ENCODE measurements around the gene POLR1B. TPM values are rescaled to one million over a fixed set of nuclear protein-coding genes. Genes with fewer than 3 reads are reported as not detected.

The POLR1B gene, protein sequence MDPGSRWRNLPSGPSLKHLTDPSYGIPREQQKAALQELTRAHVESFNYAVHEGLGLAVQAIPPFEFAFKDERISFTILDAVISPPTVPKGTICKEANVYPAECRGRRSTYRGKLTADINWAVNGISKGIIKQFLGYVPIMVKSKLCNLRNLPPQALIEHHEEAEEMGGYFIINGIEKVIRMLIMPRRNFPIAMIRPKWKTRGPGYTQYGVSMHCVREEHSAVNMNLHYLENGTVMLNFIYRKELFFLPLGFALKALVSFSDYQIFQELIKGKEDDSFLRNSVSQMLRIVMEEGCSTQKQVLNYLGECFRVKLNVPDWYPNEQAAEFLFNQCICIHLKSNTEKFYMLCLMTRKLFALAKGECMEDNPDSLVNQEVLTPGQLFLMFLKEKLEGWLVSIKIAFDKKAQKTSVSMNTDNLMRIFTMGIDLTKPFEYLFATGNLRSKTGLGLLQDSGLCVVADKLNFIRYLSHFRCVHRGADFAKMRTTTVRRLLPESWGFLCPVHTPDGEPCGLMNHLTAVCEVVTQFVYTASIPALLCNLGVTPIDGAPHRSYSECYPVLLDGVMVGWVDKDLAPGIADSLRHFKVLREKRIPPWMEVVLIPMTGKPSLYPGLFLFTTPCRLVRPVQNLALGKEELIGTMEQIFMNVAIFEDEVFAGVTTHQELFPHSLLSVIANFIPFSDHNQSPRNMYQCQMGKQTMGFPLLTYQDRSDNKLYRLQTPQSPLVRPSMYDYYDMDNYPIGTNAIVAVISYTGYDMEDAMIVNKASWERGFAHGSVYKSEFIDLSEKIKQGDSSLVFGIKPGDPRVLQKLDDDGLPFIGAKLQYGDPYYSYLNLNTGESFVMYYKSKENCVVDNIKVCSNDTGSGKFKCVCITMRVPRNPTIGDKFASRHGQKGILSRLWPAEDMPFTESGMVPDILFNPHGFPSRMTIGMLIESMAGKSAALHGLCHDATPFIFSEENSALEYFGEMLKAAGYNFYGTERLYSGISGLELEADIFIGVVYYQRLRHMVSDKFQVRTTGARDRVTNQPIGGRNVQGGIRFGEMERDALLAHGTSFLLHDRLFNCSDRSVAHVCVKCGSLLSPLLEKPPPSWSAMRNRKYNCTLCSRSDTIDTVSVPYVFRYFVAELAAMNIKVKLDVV
- total RNA-seq = 10 to 100 TPM in 3 of 4 donors, 1 to 10 TPM in 1; 6.0 to 24.1 (median 14.8) TPM

DNA sequence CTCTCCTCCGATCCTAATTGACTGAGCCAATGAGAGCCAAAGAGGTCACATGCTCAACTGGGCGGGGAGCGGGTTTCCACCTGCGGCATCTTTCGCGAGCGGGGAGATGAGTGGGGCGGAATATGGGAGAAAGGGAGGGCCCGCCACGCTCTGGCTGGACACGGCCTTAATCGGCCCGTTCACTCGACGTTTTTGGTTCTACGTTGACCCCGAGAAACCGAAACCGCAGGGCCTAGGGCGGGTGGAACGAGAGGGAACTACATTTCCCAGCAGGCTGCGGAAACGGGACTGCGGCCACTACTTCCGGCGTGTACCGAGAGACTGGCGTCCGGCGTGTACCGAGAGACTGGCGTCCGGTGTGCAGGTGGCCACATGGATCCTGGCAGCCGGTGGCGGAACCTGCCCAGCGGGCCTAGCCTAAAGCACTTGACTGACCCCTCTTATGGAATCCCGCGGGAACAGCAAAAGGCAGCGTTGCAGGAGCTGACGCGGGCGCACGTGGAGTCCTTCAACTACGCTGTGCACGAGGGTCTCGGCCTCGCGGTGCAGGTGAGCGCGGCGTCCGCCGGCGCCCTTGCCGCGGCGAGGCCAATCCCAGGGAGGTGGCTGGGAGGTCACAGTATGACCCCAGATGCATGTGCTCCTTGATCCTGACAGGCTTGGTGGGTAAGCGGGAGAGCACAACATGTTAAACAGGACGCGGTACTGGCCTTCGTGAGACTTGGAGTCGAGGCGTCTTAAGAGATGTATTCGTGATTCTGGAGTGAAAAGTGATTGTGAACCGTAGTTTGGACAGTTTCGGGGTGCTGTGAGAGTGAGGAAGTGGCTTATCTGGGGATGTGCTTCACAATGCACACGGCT is at the start of gene POLR1B:
TSS of gene POLR1B (plus strand) at position 343 of the 861 bp plus-strand sequence. CDS start at position 373, 30 bp downstream.
- intact Hi-C loops (cut with DNase I; ENCODE audit: low total_unique reads) (no loop called here), in situ Hi-C loops (cut with MboI; ENCODE audit: low pct_ligation_motif_present in 1 of 4, low pct_unique_long_range_greater_than_20kb in 1 of 4, low sequenced_read_pairs in 3 of 4) (no loop called here)
- WGBS, 2 donors (ENCODE audit: low coverage in 1 of 2) = 0% methylated on average over 36 of the region's 67 CpGs; no CpG with 5 or more reads in 1 of the 2 donors
- H3K4me3 ChIP-seq = peak within 1 kb of the TSS; percentile 70 to 83 (median 81)
- no peaks in the 10 kb centered on the region for H3K9me3 ChIP-seq
- TF ChIP-seq POLR2AphosphoS5 (IDR thresholded peaks at IDR 0.05) (peak; percentile 10 to 41 (median 32)), EP300 (IDR thresholded peaks at IDR 0.05; ENCODE audit: low read depth) (no peak), POLR2A (IDR thresholded peaks at IDR 0.05) (no peak)
- TF ChIP-seq, protein P1, sequence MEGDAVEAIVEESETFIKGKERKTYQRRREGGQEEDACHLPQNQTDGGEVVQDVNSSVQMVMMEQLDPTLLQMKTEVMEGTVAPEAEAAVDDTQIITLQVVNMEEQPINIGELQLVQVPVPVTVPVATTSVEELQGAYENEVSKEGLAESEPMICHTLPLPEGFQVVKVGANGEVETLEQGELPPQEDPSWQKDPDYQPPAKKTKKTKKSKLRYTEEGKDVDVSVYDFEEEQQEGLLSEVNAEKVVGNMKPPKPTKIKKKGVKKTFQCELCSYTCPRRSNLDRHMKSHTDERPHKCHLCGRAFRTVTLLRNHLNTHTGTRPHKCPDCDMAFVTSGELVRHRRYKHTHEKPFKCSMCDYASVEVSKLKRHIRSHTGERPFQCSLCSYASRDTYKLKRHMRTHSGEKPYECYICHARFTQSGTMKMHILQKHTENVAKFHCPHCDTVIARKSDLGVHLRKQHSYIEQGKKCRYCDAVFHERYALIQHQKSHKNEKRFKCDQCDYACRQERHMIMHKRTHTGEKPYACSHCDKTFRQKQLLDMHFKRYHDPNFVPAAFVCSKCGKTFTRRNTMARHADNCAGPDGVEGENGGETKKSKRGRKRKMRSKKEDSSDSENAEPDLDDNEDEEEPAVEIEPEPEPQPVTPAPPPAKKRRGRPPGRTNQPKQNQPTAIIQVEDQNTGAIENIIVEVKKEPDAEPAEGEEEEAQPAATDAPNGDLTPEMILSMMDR (IDR thresholded peaks at IDR 0.05) = no peak
- peaks cover 0 to 1% (median under 1%) of the 10 kb centered on the region in 4 donors for H3K36me3 ChIP-seq
- H3K4me1 ChIP-seq = peaks cover 8 to 25% (median 16%) of the 10 kb centered on the region in 4 donors
- peak; percentile 86 for DNase-seq
- peak within 1 kb of the TSS; percentile 88 to 92 (median 90) for H3K27ac ChIP-seq
- H3K27me3 ChIP-seq = no peaks in the 10 kb centered on the region

DNA sequence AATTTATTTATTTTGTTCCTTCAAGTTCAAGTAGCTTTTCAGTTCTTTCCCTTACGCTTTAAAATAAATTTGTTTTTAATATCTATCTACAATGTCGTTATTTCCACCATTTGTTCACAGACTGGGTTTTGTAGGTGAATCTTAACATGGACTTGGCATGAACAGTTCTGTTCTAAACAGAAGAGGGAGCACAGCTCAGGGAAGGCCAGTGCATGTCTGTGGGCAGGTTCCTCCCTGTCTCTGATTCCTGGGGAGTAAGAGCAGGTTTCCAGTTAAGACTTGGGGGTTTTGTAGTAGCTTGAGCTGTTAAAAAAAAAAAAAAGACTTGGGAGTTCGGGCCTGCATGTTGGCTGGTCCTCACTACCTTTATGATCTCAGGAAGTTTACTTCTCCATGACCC is 49.2 kb upstream of the POLR1B start:
- Histone ChIP-seq H3K4me3 (no peak overlapping the region), H3K9me3 (no peaks in the 10 kb centered on the region), H3K27ac (no peak overlapping the region), H3K27me3 (no peaks in the 10 kb centered on the region), H3K36me3 (peaks cover 0 to 7% (median 2%) of the 10 kb centered on the region in 4 donors), H3K4me1 (peaks cover 0 to 7% (median 0%) of the 10 kb centered on the region in 4 donors)
- in situ Hi-C loops (cut with MboI; ENCODE audit: low pct_ligation_motif_present in 1 of 4, low pct_unique_long_range_greater_than_20kb in 1 of 4, low sequenced_read_pairs in 3 of 4) = loop anchor here in 1 of 4 donors (25.0 kb wide), 1 partner anchor 244 kb away; no protein-coding TSS in a partner anchor
- WGBS, 2 donors (ENCODE audit: low coverage in 1 of 2) = 78 to 86% methylated on average over 3 of the region's 3 CpGs
- DNase-seq = no peak
- TF ChIP-seq POLR2A (IDR thresholded peaks at IDR 0.05) = no peak
- TF ChIP-seq, protein P1 (IDR thresholded peaks at IDR 0.05) = no peak
- no peak for TF ChIP-seq EP300 (IDR thresholded peaks at IDR 0.05; ENCODE audit: low read depth)
- TF ChIP-seq POLR2AphosphoS5 (IDR thresholded peaks at IDR 0.05) = no peak
- intact Hi-C loops (cut with DNase I; ENCODE audit: low total_unique reads) = no loop called here

DNA sequence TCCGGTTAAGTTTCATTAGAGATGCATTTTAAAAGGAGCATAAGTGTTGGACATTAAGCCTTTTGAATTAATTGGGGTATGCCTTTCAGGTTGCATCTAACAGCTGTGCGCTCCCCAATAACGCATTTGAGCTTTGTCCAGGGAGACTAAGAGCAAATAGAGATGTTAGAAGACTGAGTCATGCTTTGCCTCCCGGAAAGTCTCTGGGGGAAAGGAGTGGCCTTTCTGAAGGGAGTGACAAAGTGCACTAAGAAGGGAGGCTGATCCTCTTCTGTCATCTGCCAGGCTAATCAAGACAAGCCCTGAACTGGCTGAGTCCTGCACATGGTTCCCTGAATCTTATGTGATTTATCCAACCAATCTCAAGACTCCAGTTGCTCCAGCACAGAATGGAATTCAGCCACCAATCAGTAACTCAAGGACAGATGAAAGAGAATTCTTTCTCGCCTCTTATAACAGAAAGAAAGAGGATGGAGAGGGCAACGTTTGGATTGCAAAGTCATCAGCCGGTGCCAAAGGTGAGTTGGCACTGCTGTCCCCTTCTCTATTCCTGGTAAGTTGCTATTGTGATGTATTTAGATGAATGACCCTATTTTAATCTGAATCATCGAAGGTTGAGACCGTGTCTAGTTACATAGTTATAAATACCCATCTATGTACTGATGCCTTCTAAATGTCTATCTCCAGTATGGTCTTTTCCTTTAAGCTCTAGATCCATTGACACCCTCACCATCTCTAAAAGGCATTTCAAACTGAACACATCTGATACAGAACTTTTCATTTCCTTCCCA is 48.2 kb upstream of the POLR1B start:
- in situ Hi-C loops (cut with MboI; ENCODE audit: low pct_ligation_motif_present in 1 of 4, low pct_unique_long_range_greater_than_20kb in 1 of 4, low sequenced_read_pairs in 3 of 4) = loop anchor here in 1 of 4 donors (25.0 kb wide), 1 partner anchor 243 kb away; no protein-coding TSS in a partner anchor
- Histone ChIP-seq H3K27me3 (no peaks in the 10 kb centered on the region), H3K36me3 (peaks cover 0 to 7% (median 2%) of the 10 kb centered on the region in 4 donors), H3K4me3 (no peak overlapping the region), H3K9me3 (no peaks in the 10 kb centered on the region), H3K4me1 (peaks cover 0 to 7% (median 0%) of the 10 kb centered on the region in 4 donors), H3K27ac (no peak overlapping the region)
- intact Hi-C loops (cut with DNase I; ENCODE audit: low total_unique reads) = no loop called here
- no peak for TF ChIP-seq POLR2A (IDR thresholded peaks at IDR 0.05)
- TF ChIP-seq POLR2AphosphoS5 (IDR thresholded peaks at IDR 0.05) = no peak
- TF ChIP-seq, protein P1 (IDR thresholded peaks at IDR 0.05) = no peak
- no peak for TF ChIP-seq EP300 (IDR thresholded peaks at IDR 0.05; ENCODE audit: low read depth)
- WGBS, 2 donors (ENCODE audit: low coverage in 1 of 2) = 77 to 86% methylated on average over 4 to 9 of the region's 9 CpGs
- DNase-seq = peak; percentile 11

Data from transverse colon (tissue), 4 donors.